Esophagus squamous epithelium (tissue), 4 donors: ENCODE data around the gene ACTR3.

Source experiments
- POLR2A ChIP-seq, 4 donors: fragments of 450-650 bp; IDR thresholded peaks; one replicate each; pipeline ENCODE4 v1.6.1; 2017; ENCODE audit warnings: antibody characterized with exemption in 4 of 4, mild to moderate bottlenecking in 4 of 4, moderate library complexity in 3 of 4
- TF ChIP-seq, protein P1 (sequence below), 6 experiments: fragments of 450-650 bp in 4 of 6; fragments of 200-600 bp in 2 of 6; sonication (generic) in 2 of 6; IDR thresholded peaks; one replicate each; pipeline ENCODE4 v1.5.1; 2016 to 2019; ENCODE audit warnings: antibody characterized with exemption in 6 of 6, mild to moderate bottlenecking in 4 of 6, moderate library complexity in 4 of 6

DNA sequence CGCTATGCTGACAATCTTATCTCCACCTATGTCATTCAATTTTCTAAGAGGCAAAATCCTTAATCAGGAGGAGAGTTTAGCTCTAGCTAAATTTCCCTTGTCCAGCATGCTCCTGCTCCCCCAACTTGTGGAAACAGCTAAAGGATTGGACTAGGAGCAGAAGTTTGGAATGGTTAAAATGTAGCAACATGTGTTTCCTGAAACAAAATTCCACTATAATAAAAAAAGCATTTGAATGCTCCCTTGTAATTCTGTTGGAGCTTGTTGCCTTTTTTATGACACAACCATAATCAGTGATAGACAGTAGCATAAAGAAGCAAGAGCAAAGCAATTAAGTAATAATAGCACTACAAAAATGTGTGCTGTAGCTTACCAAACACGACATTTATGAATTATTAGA, 6.9 kb downstream of the ACTR3 start:
- TF ChIP-seq, protein P1, sequence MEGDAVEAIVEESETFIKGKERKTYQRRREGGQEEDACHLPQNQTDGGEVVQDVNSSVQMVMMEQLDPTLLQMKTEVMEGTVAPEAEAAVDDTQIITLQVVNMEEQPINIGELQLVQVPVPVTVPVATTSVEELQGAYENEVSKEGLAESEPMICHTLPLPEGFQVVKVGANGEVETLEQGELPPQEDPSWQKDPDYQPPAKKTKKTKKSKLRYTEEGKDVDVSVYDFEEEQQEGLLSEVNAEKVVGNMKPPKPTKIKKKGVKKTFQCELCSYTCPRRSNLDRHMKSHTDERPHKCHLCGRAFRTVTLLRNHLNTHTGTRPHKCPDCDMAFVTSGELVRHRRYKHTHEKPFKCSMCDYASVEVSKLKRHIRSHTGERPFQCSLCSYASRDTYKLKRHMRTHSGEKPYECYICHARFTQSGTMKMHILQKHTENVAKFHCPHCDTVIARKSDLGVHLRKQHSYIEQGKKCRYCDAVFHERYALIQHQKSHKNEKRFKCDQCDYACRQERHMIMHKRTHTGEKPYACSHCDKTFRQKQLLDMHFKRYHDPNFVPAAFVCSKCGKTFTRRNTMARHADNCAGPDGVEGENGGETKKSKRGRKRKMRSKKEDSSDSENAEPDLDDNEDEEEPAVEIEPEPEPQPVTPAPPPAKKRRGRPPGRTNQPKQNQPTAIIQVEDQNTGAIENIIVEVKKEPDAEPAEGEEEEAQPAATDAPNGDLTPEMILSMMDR (IDR thresholded peaks at IDR 0.05) = no peak
- TF ChIP-seq POLR2A (IDR thresholded peaks at IDR 0.05) = no peak
